HFFc6 (cell line): ENCODE measurements around the gene NAA35. TPM values are rescaled to one million over a fixed set of nuclear protein-coding genes. Genes with fewer than 3 reads are reported as not detected.

Experiments
- DNase-seq: peaks from one replicate; pipeline ENCODE4 v3.0.0-alpha.2; 2018
- H3K27ac Mint-ChIP-seq: 2 replicates; pipeline ENCODE4 v1.8.0; 2020; ENCODE audit warnings: mild to moderate bottlenecking, mixed read lengths
- H3K27me3 Mint-ChIP-seq: 2 replicates; pipeline ENCODE4 v1.8.0; 2021; ENCODE audit warnings: mild to moderate bottlenecking, moderate library complexity, mixed read lengths; ENCODE audit not compliant: insufficient read depth
- H3K36me3 Mint-ChIP-seq: 2 replicates; pipeline ENCODE4 v1.8.0; 2021; ENCODE audit warnings: low read depth, mixed read lengths
- H3K4me1 Mint-ChIP-seq: 2 replicates; pipeline ENCODE4 v1.8.0; 2020; ENCODE audit warnings: low read depth, mixed read lengths
- H3K4me3 Mint-ChIP-seq: 2 replicates; pipeline ENCODE4 v1.8.0; 2020; ENCODE audit warnings: mild to moderate bottlenecking, moderate library complexity, mixed read lengths
- H3K9me3 Mint-ChIP-seq: 2 replicates; pipeline ENCODE4 v1.8.0; 2020; ENCODE audit warnings: mild to moderate bottlenecking, mixed read lengths
- total RNA-seq, 6 experiments: library from RNA; stranded (reverse); fragmentation: NEBNext Ultra II Directional; extraction: Animal tissue kit (Norgen Biotek cat#: 25700); gene quantifications; 2 replicates in 1 of 6; 3 replicates in 5 of 6; pipeline ENCODE4 v1.2.3, GENCODE V29; 2021
- TF ChIP-seq, protein P1 (sequence below): fragments of 200-600 bp; sonication (generic); IDR thresholded peaks from 2 replicates; pipeline ENCODE4 v1.5.0; 2021; ENCODE audit warnings: antibody characterized with exemption, mild to moderate bottlenecking

The NAA35 gene
- total RNA-seq, 6 experiments from 2014 or later, result 20.1 to 22.8 (median 21.7) TPM

GRCh38 chr9:86005253-86005775, 64.4 kb downstream of the NAA35 start:
- Mint-ChIP-seq H3K4me3 (no peak overlapping the region), H3K27ac (no peak overlapping the region), H3K36me3 (peaks cover 58% of the 10 kb centered on the region), H3K4me1 (no peaks in the 10 kb centered on the region), H3K9me3 (peaks cover 7% of the 10 kb centered on the region), H3K27me3 (no peaks in the 10 kb centered on the region)
- TF ChIP-seq, protein P1, sequence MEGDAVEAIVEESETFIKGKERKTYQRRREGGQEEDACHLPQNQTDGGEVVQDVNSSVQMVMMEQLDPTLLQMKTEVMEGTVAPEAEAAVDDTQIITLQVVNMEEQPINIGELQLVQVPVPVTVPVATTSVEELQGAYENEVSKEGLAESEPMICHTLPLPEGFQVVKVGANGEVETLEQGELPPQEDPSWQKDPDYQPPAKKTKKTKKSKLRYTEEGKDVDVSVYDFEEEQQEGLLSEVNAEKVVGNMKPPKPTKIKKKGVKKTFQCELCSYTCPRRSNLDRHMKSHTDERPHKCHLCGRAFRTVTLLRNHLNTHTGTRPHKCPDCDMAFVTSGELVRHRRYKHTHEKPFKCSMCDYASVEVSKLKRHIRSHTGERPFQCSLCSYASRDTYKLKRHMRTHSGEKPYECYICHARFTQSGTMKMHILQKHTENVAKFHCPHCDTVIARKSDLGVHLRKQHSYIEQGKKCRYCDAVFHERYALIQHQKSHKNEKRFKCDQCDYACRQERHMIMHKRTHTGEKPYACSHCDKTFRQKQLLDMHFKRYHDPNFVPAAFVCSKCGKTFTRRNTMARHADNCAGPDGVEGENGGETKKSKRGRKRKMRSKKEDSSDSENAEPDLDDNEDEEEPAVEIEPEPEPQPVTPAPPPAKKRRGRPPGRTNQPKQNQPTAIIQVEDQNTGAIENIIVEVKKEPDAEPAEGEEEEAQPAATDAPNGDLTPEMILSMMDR, result no peak
- DNase-seq, result no peak

DNA sequence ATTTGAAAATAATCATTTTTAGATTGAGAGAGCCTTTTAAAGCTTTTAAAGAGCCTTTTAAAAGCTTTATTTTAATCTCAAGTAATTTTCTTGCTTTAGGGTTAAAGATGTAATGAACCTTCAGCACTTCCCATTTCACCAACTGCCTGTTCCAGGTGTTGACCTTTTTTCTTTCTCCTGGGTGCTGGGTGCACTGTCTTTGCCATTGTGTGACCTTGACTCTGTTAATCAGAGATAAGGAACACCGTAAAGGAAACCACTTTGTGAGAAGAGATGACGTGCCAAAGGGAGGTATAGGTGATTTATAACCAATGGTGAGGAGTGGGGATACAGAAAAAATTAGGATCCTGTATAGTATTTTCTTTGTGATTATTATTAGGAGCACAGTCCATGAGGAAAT, 68.2 kb downstream of the NAA35 start:
- peaks cover 31% of the 10 kb centered on the region for H3K36me3 Mint-ChIP-seq
- no peak overlapping the region for H3K4me3 Mint-ChIP-seq
- no peaks in the 10 kb centered on the region for H3K27me3 Mint-ChIP-seq

DNA sequence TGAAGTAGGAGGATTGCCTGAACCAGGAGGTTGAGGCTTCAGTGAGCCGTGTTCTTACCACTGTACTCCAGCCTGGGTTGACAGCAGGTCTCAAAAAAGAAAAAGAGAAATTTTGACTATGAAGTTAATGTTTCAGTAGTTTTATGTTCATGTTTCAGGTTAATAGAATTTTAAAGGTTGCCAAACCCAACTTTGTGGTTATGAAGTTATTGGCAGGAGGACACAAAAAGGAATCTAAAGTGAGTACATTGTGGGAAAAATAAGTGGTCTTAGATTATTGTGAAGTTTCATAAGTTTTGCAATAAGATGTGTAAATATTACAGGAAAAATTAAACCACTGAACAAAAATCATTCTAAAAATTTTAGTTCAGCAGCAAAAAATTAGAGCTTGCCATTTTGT, 79.8 kb downstream of the NAA35 start:
- Mint-ChIP-seq H3K9me3 (no peaks in the 10 kb centered on the region), H3K4me3 (no peak overlapping the region), H3K27me3 (no peaks in the 10 kb centered on the region), H3K27ac (no peak overlapping the region), H3K36me3 (peaks cover 38% of the 10 kb centered on the region), H3K4me1 (no peaks in the 10 kb centered on the region)
- DNase-seq, result no peak
- TF ChIP-seq, protein P1, result no peak

More for the DNA sequence above, 68.2 kb downstream of the NAA35 start:
- TF ChIP-seq, protein P1, result no peak
- no peak for DNase-seq
- no peak overlapping the region for H3K27ac Mint-ChIP-seq
- peaks cover 7% of the 10 kb centered on the region for H3K9me3 Mint-ChIP-seq
- H3K4me1 Mint-ChIP-seq, result no peaks in the 10 kb centered on the region

DNA sequence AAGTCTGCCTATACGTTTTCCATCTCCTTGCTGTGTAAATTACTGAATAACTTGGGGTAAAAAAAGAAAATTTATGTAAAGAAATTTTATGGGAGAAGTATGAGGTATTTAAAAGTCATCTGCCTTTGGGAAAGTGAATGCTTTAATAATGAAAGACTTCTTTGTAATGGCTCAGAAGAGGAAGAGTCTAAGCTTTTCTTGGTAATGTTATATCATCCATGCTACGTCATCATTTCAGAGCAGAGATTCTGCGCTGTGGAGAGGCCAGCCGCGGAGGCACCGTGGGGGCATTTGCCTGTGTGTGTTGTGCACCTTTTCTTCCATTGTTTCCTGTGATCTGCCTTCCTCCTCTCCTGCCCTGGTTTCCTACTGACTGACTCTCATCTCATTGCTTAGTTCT, 80.2 kb downstream of the NAA35 start:
- DNase-seq, result no peak
- Mint-ChIP-seq H3K36me3 (peaks cover 41% of the 10 kb centered on the region), H3K27ac (no peak overlapping the region), H3K9me3 (no peaks in the 10 kb centered on the region), H3K4me3 (no peak overlapping the region), H3K27me3 (no peaks in the 10 kb centered on the region), H3K4me1 (no peaks in the 10 kb centered on the region)
- TF ChIP-seq, protein P1, result no peak

DNA sequence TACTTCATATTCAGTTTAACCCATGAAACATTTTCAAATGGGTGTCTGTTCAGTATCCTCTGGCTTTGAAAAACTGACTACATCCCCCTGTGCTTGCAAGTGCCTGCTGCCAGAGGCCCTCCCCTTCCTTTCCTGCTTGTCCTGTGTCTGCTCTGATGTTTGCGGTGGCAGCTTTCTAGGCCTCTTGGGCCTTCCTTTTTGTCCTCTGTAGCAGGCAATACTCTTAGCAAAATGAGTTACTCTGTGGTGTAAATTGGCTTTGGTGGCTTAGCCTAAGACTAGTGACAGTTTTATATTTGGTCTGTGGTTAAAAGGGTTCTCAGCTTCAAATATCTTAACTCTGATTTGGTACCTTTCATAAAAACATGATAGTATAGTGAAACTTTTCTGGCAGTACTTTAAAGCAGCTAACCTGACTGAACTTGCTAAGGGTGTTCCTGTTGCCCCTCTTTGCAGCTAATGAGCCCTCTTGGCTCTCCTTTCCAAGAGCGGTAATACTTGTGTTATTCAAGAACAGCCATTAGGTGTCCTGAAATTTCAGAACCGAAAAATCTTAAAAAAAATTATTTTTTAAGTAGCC, 81.8 kb downstream of the NAA35 start:
- Mint-ChIP-seq H3K4me3 (no peak overlapping the region), H3K4me1 (no peaks in the 10 kb centered on the region), H3K27me3 (no peaks in the 10 kb centered on the region), H3K27ac (no peak overlapping the region), H3K36me3 (peaks cover 43% of the 10 kb centered on the region), H3K9me3 (no peaks in the 10 kb centered on the region)
- DNase-seq, result no peak
- TF ChIP-seq, protein P1, result no peak
